COLO668 (cell line): ENCODE results near the gene ADI1.

ENCODE experiments used
- DNase-seq: peaks from one replicate; lab custom pipeline; 2025; ENCODE audit not compliant: unreplicated experiment; lab: John Stamatoyannopoulos, UW

ADI1 gene

GRCh38 chr2:3519255-3520205, at the start of gene ADI1:
Gene ADI1, minus strand, starts transcription at chr2:3519531. Its CDS starts 44 bp downstream, at chr2:3519487.
- DNase-seq = peak; percentile 83

GRCh38 chr2:3566806-3567205, 47.5 kb upstream of the ADI1 start:
- no peak for DNase-seq

GRCh38 chr2:3565117-3565516, 45.8 kb upstream of the ADI1 start:
- no peak for DNase-seq

- DNase-seq = no peak
Measured at GRCh38 chr2:3563521-3563976, 44.2 kb upstream of the ADI1 start.

GRCh38 chr2:3558205-3559014, 39.1 kb upstream of the ADI1 start, which contains the start of gene RNASEH1:
Gene RNASEH1, minus strand, starts transcription at chr2:3558333. Its CDS starts 73 bp downstream, at chr2:3558260.
- DNase-seq = peak; percentile 98

GRCh38 chr2:3557639-3558204, 38.4 kb upstream of the ADI1 start:
- peak; percentile 60 for DNase-seq

- no peak for DNase-seq
Measured at GRCh38 chr2:3553946-3554345, 34.6 kb upstream of the ADI1 start.

GRCh38 chr2:3547915-3548314, 28.6 kb upstream of the ADI1 start:
- DNase-seq = no peak

- DNase-seq = no peak
Measured at GRCh38 chr2:3545788-3546478, 26.6 kb upstream of the ADI1 start.

GRCh38 chr2:3543023-3543683, 23.8 kb upstream of the ADI1 start:
- no peak for DNase-seq

GRCh38 chr2:3542107-3542506, 22.8 kb upstream of the ADI1 start:
- no peak for DNase-seq

- no peak for DNase-seq
Measured at GRCh38 chr2:3539836-3540235, 20.5 kb upstream of the ADI1 start.

- DNase-seq = no peak
Measured at GRCh38 chr2:3536682-3537632, 17.6 kb upstream of the ADI1 start.

GRCh38 chr2:3535794-3536681, 16.7 kb upstream of the ADI1 start:
- no peak for DNase-seq

- no peak for DNase-seq
Measured at GRCh38 chr2:3535467-3535793, 16.1 kb upstream of the ADI1 start.

- DNase-seq = no peak
Measured at GRCh38 chr2:3534251-3534814, 15.0 kb upstream of the ADI1 start.

GRCh38 chr2:3533836-3534235, 14.5 kb upstream of the ADI1 start:
- no peak for DNase-seq

GRCh38 chr2:3532941-3533340, 13.6 kb upstream of the ADI1 start:
- no peak for DNase-seq
